MCF 10A (cell line): Measurements from ENCODE around the gene PLPP3. TPM values are rescaled to one million over a fixed set of nuclear protein-coding genes. Genes with fewer than 3 reads are reported as not detected.

Experiments
- BruUV-seq: library from RNA; stranded (reverse); fragments of 400-500 nt; replicated peaks from 2 replicates; lab custom pipeline; 2021; lab: Mats Ljungman, UMichigan
- CTCF ChIA-PET: fragments of 300-600 bp; sonication (Branson Sonifier 250); formaldehyde crosslinking; extraction: SDS; loops from one replicate; lab custom pipeline; 2021; ENCODE audit warnings: antibody characterized with exemption, inconsistent platforms; lab: Yijun Ruan, JAX
- POLR2A ChIA-PET: fragments of 300-600, 350-650 bp; sonication (Branson Sonifier 250); formaldehyde crosslinking; extraction: SDS; loops from one replicate; lab custom pipeline; 2020; ENCODE audit warnings: antibody characterized with exemption, inconsistent platforms; lab: Yijun Ruan, JAX
- DNase-seq: peaks from one replicate; pipeline ENCODE4 v3.0.0-alpha.2; 2018; ENCODE audit not compliant: unreplicated experiment
- H3K27ac Mint-ChIP-seq: one replicate; pipeline ENCODE4 v1.8.0; 2022; ENCODE audit warnings: mild to moderate bottlenecking, low read depth, mixed read lengths; ENCODE audit not compliant: unreplicated experiment
- H3K27me3 Mint-ChIP-seq: one replicate; pipeline ENCODE4 v1.8.0; 2022; ENCODE audit warnings: mixed read lengths; ENCODE audit not compliant: insufficient read depth, unreplicated experiment
- H3K36me3 Mint-ChIP-seq: one replicate; pipeline ENCODE4 v1.8.0; 2022; ENCODE audit warnings: mild to moderate bottlenecking, moderate library complexity, mixed read lengths; ENCODE audit not compliant: insufficient read depth, unreplicated experiment
- H3K4me1 Mint-ChIP-seq: one replicate; pipeline ENCODE4 v1.8.0; 2022; ENCODE audit warnings: mixed read lengths; ENCODE audit not compliant: insufficient read depth, unreplicated experiment
- H3K4me3 Mint-ChIP-seq: one replicate; pipeline ENCODE4 v1.8.0; 2022; ENCODE audit warnings: mild to moderate bottlenecking, moderate library complexity, mixed read lengths; ENCODE audit not compliant: unreplicated experiment
- H3K9me3 Mint-ChIP-seq: one replicate; pipeline ENCODE4 v1.8.0; 2022; ENCODE audit warnings: mixed read lengths; ENCODE audit not compliant: unreplicated experiment
- intact Hi-C: fragments of 100-400 bp; cut with micrococcal nuclease; formaldehyde crosslinking; loops from 2 replicates; pipeline ENCODE4 v1.14.1; 2022
- total RNA-seq: library from RNA; stranded (reverse); gene quantifications from 2 replicates; pipeline ENCODE4 v1.2.3, GENCODE V29; 2022
- TF ChIP-seq, protein P1 (sequence below): fragments of 200-600 bp; IDR thresholded peaks from one replicate; pipeline ENCODE4 v1.8.0; 2022; ENCODE audit warnings: antibody characterized with exemption, mild to moderate bottlenecking; ENCODE audit not compliant: unreplicated experiment

PLPP3 gene
- total RNA-seq, 1 experiment from 2014 or later, result 0.84 TPM

DNA sequence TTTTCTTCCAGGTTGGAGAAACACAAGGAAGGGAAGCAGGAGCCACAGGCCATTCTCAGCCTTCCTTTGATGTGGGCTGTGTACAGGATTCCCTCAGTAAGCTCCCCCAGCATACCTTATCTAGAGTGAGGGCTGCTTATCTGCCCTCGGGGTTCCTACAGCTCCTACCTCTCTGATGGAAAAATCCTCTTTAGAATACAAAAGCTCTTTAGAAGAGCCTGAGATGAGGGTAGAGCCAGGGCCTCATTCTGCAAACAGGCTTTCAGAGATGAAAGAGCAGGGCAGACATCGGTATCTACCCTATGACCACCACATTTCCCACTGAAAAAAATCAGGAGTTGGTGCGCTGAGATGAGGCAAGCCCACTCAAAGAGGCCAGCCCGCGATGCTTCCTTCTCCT, 85.1 kb downstream of the PLPP3 start:
- CTCF ChIA-PET, result no interaction called here
- Mint-ChIP-seq H3K36me3 (no peaks in the 10 kb centered on the region), H3K4me1 (peaks cover 9% of the 10 kb centered on the region), H3K27me3 (no peaks in the 10 kb centered on the region), H3K4me3 (no peak overlapping the region), H3K27ac (peak overlapping the region; percentile 5), H3K9me3 (no peaks in the 10 kb centered on the region)
- POLR2A ChIA-PET, result interaction anchor here (0.7 kb wide), 1 partner anchor 85 kb away, joined by 4 read pairs; the partner anchor contains the start of gene PLPP3
- no peak for DNase-seq
- TF ChIP-seq, protein P1, sequence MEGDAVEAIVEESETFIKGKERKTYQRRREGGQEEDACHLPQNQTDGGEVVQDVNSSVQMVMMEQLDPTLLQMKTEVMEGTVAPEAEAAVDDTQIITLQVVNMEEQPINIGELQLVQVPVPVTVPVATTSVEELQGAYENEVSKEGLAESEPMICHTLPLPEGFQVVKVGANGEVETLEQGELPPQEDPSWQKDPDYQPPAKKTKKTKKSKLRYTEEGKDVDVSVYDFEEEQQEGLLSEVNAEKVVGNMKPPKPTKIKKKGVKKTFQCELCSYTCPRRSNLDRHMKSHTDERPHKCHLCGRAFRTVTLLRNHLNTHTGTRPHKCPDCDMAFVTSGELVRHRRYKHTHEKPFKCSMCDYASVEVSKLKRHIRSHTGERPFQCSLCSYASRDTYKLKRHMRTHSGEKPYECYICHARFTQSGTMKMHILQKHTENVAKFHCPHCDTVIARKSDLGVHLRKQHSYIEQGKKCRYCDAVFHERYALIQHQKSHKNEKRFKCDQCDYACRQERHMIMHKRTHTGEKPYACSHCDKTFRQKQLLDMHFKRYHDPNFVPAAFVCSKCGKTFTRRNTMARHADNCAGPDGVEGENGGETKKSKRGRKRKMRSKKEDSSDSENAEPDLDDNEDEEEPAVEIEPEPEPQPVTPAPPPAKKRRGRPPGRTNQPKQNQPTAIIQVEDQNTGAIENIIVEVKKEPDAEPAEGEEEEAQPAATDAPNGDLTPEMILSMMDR, result no peak
- no TSS peak for BruUV-seq
- intact Hi-C loops, result no loop called here

DNA sequence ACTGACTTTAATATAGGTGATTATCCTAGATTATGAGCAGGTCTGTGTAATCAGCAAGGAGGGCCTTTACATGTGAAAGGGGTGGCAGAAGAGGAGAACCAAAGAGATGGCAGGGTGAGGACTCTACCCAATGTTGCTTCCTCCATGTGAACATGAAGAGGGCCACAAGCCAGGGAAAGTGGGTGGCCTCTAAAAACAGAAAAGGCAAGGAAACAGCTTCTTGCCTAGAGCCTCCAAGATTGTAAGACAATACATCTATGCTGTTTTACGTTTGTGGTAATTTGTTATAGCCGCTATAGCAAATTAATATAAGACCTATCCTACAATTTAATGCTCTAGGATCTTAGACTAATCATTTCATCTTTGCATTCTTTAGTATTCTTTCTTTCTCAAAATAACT, 85.5 kb downstream of the PLPP3 start:
- H3K9me3 Mint-ChIP-seq, result no peaks in the 10 kb centered on the region
- no peaks in the 10 kb centered on the region for H3K36me3 Mint-ChIP-seq
- intact Hi-C loops, result no loop called here
- no peak overlapping the region for H3K4me3 Mint-ChIP-seq
- H3K27me3 Mint-ChIP-seq, result no peaks in the 10 kb centered on the region
- ChIA-PET CTCF (no interaction called here), POLR2A (no interaction called here)
- BruUV-seq, result no TSS peak
- no peak for DNase-seq
- H3K4me1 Mint-ChIP-seq, result peaks cover 9% of the 10 kb centered on the region
- peak overlapping the region; percentile 5 for H3K27ac Mint-ChIP-seq
- TF ChIP-seq, protein P1, result no peak

GRCh38 chr1:56491441-56491840, 87.9 kb downstream of the PLPP3 start:
- no TSS peak for BruUV-seq

GRCh38 chr1:56490619-56491018, 88.7 kb downstream of the PLPP3 start:
- Mint-ChIP-seq H3K27ac (peak overlapping the region; percentile 51), H3K9me3 (no peaks in the 10 kb centered on the region), H3K4me1 (peaks cover 9% of the 10 kb centered on the region), H3K27me3 (no peaks in the 10 kb centered on the region), H3K36me3 (no peaks in the 10 kb centered on the region), H3K4me3 (no peak overlapping the region)
- no peak for DNase-seq
- POLR2A ChIA-PET, result no interaction called here
- TF ChIP-seq, protein P1, result no peak
- BruUV-seq, result no TSS peak
- intact Hi-C loops, result no loop called here
- CTCF ChIA-PET, result interaction anchor here (0.5 to 0.8 kb wide), 3 partner anchors 9 to 1337 kb away, joined by 3 read pairs; no protein-coding TSS in a partner anchor

More at GRCh38 chr1:56491441-56491840, 87.9 kb downstream of the PLPP3 start:
- ChIA-PET POLR2A (interaction anchor here (0.7 kb wide), 1 partner anchor 1241 kb away, joined by 5 read pairs; no protein-coding TSS in a partner anchor), CTCF (no interaction called here)
- Mint-ChIP-seq H3K4me3 (no peak overlapping the region), H3K27ac (peak overlapping the region; percentile 51), H3K4me1 (peaks cover 9% of the 10 kb centered on the region), H3K36me3 (no peaks in the 10 kb centered on the region), H3K27me3 (no peaks in the 10 kb centered on the region), H3K9me3 (no peaks in the 10 kb centered on the region)
- peak; percentile 51 for DNase-seq
- intact Hi-C loops, result no loop called here
- TF ChIP-seq, protein P1, result no peak
